CD1c-positive myeloid dendritic cell (primary cell): ENCODE measurements around the gene IBTK.
A peak's percentile ranks its signal among the peaks of the same experiment; 100 is the strongest.
"Not testable (repeated sequence)": the region's sequence is repeated elsewhere in the genome, so short reads cannot be mapped to it uniquely, and the experiment has no call there.

Source experiments
- DNase-seq: peaks from one replicate; pipeline ENCODE4 v3.0.0-alpha.2; 2016; ENCODE audit errors: extremely low spot score

The IBTK gene, protein sequence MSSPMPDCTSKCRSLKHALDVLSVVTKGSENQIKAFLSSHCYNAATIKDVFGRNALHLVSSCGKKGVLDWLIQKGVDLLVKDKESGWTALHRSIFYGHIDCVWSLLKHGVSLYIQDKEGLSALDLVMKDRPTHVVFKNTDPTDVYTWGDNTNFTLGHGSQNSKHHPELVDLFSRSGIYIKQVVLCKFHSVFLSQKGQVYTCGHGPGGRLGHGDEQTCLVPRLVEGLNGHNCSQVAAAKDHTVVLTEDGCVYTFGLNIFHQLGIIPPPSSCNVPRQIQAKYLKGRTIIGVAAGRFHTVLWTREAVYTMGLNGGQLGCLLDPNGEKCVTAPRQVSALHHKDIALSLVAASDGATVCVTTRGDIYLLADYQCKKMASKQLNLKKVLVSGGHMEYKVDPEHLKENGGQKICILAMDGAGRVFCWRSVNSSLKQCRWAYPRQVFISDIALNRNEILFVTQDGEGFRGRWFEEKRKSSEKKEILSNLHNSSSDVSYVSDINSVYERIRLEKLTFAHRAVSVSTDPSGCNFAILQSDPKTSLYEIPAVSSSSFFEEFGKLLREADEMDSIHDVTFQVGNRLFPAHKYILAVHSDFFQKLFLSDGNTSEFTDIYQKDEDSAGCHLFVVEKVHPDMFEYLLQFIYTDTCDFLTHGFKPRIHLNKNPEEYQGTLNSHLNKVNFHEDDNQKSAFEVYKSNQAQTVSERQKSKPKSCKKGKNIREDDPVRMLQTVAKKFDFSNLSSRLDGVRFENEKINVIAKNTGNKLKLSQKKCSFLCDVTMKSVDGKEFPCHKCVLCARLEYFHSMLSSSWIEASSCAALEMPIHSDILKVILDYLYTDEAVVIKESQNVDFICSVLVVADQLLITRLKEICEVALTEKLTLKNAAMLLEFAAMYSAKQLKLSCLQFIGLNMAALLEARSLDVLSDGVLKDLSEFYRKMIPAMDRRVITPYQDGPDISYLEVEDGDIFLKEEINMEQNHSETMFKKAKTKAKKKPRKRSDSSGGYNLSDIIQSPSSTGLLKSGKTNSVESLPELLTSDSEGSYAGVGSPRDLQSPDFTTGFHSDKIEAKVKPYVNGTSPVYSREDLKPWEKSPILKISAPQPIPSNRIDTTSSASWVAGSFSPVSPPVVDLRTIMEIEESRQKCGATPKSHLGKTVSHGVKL (N-terminal part only)

DNA sequence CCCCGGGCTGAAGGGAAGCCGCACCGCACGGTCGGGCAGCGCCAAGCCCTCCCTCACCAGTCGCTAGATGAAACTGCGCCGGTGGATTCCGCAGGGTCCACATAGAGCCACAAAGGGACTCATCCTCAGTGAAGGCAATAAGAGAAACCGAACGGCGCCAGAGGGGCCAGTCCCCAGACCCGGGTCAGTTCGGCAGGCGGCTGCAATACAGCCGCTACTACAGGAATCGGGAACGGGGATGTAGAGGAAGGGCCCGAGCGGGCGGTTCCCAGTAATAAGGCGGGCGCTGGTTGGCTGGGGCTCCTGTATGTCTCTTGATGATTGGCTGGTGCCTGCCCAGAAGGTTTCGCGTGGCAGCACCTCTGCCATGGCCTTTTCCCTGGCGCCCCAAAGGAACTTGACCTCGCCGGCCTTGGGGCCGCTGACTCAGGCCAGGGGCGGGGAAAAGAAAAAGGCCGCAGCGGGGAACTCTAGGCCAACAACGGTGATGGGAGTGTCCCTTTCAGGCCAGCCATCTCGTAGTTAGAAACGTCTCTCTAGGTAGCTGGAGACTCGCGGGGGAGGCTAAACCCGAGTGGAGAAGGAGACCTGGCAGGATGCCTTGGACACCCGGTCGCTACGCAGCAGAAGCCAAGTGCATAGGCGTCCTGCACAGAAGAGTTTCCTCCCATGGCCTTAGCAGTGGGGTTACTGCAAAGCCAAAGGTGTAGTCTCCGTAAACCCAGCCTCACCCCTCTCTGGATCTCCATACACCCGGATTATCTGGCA lies at the start of gene IBTK:
IBTK (minus strand) TSS at position 240 of the 768 bp plus-strand sequence. CDS start 7,258 bp downstream, outside the sequence.
- DNase-seq = peak; percentile 98

DNA sequence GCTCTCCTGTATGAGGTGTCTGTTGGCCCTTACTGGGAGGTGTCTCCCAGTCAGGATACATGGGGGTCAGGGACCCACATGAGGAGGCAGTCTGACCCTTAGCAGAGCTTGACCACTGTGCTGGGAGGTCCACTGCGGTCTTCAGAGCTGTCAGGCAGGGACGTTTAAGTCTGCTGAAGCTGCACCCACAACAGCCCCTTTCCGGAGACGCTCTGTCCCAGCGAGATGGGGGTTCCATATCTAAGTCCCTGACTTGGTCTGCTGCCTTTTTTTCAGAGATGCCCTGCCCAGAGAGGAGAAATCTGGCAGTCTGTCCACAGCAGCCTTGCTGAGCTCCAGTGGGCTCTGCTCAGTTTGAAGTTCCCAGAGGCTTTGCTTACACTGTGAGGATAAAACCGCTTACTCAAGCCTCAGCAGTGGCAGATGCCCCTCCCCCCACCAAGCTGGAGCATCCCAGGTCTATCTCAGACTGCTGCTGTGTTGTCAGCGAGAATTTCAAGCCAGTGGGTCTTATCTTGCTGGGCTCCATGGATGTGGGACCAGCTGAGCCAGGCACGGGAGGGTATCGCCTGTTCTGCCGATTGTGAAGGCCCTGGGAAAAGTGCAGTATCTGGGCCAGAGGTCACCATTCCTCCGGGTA lies 36.3 kb upstream of the IBTK start:
- DNase-seq = no peak

DNA sequence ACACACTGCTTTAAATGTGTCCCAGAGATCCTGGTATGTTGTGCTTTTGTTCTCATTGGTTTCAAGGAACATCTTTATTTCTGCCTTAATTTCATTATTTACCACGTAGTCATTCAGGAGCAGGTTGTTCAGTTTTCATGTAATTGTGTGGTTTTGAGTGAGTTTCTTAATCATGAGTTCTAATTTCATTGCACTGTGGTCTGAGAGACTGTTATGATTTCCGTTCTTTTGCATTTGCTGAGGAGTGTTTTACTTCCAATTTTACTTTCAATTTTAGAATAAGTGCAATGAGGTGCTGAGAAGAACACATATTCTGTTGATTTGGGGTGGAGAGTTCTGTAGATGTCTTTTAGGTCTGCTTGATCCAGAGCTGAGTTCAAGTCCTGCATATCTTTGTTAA lies 34.0 kb upstream of the IBTK start:
- not testable (repeated sequence) for DNase-seq

DNA sequence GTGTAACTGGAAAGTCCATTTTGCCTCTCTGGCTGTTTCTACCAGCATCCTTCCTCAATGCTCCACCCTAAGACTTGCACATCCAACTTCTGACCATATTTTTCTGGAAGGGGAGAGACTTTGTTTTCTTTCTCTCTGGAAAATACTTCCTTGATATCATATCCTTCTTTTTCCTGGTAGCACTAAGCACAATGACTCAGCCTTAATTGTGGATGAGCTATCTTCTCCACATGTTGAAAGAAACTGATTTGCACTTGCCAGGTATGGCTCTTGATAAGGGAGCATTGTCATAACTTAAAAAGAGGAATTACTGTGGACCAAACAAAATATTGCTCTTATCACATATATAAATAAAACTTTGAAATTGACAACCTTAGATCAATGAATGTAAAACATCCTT lies 30.1 kb upstream of the IBTK start:
- DNase-seq = no peak

DNA sequence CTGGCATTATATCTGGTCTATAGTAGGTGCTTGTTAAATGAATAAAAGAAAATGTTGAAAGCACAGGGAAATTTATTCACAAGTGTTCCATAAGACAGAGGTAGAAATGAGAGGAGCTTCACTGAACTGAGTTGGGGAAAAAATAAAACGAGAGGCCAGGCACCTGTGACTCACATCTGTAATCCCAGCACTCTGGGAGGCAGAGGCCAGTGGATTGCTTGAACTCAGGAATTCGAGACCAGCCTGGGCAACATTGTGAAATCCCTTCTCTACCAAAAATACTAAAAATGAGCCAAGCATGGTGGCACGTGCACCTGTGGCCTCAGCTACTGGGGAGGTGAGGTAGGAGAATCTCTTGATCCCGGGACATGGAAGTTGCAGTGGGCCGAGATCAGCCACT lies 28.1 kb upstream of the IBTK start:
- no peak for DNase-seq

DNA sequence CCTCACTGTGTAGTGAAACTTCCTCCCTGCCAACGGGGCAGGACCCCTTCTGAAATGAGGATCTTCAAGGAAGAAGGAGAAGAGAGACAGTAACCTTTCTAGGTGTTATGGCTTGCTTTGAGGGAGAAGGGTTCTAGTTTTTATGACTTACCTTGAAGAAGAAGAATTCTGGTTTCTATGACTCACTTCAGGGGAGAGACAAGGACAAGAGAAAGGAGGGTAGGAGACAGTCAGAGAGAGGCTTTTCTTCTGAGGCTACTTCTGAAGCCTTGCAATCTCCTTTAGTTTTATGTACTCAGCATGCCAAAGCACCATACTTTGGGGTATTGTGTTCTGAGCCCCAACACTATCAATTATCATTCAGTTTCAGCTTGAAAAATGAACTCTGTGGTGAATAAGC lies 25.8 kb upstream of the IBTK start:
- DNase-seq = no peak

DNA sequence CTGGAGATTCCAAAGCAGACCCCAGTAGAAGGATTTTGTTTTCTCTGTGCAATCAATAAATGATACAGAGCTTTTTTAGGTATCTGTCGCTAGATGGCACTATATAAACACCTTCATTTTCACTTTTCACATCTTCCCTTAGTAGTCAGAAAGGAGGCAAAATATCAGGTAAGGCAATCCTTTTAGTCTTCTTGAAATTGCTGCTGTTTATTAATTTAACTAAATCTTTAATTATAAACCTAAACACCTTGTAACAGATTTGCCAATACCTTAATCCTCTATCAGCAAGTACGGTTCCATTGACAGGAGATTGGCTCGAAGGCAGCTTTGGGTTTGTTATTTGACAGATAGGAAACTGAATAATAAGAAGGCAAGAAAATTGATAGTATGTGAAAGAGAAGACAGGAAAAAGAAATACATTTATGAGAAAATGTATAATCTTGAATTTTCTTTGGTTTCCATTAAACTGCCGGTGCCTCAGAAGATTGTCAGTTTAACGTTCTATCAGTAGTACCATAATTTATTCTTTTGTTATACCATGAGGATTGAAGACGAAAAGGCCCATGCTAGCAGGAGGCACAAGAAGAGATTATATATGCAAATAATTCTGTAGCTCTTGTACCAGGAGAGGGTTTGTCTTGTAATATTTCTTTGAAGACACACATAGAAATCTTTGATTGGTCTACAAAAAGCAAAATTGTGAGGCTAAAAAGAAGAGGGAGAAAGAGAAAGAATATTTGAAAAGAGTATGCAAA lies 23.5 kb upstream of the IBTK start:
- DNase-seq = peak; percentile 42

DNA sequence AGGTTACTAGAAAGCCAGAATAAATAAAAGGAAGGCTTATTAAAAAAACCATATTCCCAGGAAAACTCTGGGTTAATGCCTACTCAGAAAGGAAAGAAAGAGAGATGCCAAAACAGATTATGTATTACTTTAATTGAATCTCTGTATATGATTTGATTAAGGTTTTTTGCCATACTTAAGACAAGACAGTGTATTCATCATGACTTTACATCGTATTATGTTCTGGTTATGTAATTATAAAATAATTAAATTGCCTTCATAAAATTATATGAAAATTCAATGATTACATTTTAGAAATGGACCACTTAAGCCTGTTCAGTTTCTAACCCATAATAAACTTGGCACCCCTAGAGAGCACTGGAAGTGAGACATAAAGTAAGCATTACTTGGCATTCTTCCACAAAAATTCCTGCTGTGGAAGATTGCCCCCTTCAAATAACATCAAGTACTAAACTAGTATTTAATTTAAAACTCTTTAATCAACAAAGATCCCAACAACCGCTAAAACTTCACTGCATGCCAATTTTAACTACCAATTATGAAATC lies 20.8 kb upstream of the IBTK start:
- no peak for DNase-seq

DNA sequence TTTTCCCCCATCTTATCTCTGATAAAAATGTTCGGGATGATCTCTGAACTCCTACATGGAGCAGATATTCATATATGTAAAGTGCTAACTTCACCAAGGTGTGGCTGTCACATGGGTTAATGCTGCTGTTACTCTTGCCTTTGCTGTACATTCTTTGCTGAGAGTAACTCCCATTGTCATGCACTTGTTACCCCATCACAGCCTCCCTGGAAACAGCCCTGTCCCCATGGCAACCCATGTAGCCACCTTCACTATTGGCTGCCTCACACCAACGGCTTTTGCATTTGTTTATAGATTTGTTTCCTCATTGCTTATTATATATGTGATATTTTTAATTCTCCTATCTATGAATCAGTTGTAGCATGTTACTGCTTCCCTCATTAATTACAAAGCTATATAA lies 17.3 kb upstream of the IBTK start:
- DNase-seq = no peak

DNA sequence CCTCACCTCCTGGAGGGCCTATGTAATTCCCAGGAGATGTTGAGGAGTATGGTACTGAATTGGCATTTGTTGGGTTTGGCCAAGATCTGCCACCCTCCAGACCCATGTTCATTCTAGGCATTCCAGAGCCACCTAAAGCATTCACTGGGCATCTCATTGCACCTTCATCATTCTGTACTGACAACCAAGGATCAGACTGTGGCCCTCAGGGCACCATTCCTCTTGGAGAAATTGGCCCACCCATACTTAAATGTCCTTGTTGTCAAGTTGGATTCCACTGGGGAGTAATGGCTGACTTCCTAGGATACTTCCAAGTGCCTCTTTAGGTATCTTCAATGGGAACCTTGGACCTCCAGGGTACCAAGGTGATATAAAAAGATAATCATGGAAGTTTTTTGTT lies 16.8 kb upstream of the IBTK start:
- no peak for DNase-seq

DNA sequence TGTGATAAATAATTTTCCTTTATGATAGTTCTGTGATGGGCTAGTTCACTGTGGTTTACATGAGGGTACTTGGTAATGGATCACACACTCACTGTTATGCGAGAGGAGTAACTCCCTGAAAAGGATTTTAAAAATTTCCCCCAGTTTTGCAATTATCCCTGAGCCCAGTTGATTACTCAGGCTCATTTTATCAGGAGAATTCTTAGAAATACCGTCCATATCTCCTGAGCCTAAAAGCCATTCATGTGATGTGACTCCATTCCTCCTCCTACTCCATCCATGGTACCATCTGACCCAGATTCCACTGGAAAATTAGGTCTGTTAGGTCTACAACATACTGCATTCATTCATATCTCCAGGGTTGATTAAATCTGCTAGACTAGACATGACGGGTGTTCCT lies 16.4 kb upstream of the IBTK start:
- DNase-seq = no peak

DNA sequence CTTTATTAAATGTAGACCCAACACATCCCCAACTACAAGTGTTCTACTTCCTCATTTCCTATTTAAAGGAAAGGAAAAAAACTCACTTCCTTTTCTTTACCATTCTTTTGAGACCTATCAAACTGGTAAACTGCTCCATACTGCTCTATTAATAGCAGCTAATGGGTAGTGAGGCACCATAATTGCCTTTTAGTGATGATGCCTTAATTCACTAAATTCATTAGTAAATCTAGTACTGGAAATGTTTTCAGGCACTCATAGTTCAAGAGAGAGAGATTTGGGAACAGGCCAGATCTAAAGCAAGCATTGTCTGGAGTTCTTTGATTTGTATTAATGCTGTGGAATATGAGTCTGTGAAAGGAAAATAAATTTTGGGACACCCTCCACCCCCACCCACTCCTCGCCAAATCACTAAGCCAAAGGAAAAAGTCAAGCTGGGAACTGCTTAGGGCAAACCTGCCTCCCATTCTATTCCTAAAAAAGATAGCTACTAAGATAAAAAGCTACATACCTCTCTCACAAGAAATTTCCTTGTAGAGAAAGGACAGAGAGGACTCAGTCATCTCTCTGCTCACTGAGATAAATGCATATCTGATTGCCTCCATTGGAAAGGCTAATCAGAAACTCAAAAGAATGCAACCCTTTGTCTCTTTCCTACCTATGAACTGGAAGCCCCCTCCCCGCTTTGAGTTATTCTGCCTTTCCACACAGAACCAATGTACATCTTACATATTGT lies 13.6 kb upstream of the IBTK start:
- peak; percentile 28 for DNase-seq

DNA sequence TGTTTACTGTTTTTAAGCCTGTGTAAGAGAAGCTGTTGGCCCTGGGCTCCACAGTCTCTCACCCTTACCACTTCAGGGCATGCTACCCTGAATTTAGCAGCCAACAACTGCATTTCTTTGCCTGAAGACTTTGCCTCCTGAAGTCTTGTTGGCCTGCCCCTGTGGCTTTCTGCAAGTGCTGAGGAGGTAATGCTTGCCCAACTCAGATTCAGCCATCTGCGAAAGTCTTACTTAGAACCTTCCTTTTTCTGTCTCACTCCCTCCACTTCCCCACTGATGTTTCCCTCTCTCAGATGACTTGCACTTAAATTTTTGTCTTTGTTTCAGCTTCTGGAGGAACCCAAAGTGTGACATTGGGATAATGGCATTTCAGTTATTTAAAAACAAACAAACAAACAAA lies 11.8 kb upstream of the IBTK start:
- no peak for DNase-seq

DNA sequence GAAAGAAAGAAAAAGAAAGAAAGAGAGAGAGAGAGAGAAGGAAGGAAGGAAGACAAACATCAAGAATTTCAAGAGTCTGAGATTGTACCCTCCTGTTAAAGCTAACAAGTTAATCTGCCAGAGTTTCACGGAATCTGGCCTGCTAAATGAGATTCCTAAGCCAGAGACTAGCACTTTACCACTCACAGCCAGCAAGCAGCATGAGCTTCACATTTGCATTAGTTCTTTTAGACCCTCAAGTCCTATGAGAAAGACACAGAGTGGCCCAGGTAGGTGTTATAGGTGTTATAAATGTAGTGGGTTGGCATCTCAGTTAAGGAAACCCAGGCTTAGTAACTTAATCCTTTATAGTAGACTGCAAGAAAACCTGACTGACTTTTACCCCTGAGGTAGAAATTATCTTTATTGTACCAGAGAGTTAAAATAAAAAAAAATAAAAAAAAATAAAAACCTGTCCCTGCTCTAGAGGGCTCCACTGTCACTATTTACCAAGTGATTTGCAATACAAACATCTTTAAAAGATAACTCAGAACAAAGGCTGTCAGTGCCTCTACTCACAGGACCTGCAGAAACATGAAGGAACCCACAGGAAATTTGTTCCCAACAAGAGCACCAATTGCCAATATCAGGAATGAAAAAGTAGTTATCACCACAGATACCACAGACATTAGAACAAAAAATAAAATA lies 9.7 kb upstream of the IBTK start:
- DNase-seq = no peak

DNA sequence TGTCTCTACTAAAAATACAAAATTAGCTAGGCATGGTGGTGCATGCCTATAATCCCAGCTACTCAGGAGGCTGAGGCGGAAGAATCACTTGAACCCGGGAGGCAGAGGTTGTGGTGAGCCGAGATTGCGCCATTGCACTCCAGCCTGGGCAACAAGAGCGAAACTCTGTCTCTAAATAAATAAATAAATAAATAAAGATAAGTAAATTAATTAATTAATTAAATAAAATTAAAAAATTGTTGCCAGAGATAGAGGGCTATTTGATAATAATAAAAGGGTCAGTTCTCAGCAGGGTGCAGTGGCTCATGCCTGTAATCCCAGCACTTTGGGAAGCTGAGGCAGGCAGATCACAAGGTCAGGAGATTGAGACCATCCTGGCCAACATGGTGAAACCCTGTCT lies 7.2 kb upstream of the IBTK start:
- DNase-seq = not testable (repeated sequence)

DNA sequence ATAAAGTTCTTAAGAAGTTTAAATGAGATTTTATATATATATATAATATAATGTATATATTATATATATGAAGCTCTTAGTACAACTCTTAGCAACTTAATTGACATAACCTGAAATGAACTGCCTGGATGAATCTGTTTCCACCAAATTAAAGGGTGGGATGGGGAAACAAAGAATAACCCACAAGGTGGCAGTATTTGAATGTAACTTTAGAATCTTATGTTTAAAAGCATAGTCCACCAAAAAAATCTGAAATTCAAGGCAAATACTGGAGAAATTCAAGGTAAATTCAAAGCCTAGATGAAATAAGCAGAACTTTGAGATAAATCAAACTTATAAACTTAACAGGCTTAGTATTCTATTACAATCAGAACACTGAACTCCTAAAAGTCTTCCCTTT lies 4.4 kb upstream of the IBTK start:
- DNase-seq = peak; percentile 38

DNA sequence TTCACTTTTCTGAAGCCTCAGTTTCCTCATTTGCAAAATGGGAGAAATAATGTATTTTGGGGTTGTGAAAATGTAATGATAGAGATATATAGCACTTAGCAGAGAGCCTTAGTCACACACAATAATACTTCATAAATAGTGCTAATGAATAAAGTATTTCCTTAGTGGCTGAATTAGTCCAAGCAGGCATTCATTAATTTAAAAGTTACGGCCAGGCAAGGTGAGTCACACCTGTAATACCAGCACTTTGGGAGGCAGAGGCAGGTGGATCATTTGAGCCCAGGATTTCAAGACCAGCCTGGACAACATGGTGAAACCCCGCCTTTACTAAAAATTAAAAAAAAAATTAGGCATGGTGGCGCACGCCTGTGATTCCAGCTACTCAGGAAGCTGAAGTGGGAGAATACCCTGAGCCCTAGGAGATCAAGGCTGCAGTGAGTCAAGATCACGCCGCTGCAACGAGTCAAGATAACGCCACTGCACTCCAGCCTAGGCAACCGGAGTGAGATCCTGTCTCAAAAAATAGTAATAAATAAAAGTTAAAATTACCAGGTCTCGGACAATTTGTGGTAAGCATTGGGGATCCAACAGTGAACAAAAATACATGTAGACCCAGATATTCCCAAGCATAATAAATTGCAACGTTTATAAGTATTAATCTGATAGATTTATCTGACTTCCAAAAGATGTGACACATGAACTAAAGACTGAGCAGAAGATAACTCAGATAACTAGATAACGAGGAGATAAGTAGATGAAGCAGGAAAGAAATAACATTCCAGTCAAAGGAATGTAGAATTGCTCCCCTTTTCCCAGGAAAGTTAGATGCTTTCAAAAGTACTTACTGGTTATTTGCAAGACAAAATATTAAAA lies 2.1 kb upstream of the IBTK start:
- no peak for DNase-seq

DNA sequence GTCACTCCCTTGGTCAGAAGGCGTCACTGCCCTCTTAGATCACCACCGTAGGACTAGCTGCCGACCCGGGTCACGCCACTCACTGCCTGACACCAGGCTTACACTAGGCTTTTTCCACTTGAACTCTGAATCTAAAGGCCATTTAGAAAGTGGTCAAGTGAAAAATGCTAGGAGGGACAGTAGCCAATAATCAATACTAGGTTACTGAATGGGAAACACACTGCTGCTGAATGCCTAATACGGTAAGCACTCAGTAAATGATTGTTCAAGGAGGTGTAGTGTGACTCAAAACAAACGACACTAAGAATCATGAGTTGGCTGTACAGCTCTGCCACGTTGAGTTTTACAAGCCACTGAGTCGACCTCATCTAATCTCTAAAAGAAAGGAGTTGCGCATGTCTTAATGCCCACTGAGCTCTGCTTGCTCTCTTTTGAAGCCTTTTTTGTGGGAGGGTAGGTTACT lies 760 bp upstream of the IBTK start:
- peak; percentile 9 for DNase-seq
